ENCODE results near the gene AZU1. TPM values are rescaled to one million over a fixed set of nuclear protein-coding genes. Genes with fewer than 3 reads are reported as not detected.
"Not testable (repeated sequence)": the region's sequence is repeated elsewhere in the genome, so short reads cannot be mapped to it uniquely, and the experiment has no call there.

AZU1 gene
- total and polyA plus RNA-seq, 8 donors, result 1.3 to 4.7 (median 2.3) TPM

- no peak overlapping the region for H3K27ac ChIP-seq
- no peak overlapping the region for H3K4me3 ChIP-seq
- no peaks in the 10 kb centered on the region for H3K9me3 ChIP-seq
- no peaks in the 10 kb centered on the region for H3K36me3 ChIP-seq
- H3K27me3 ChIP-seq, result peaks cover 15 to 84% of the 10 kb centered on the region in 2 donors
- H3K4me1 ChIP-seq, result peaks cover 12 to 55% of the 10 kb centered on the region in 2 donors
- DNase-seq, result no peak
- TF ChIP-seq CTCF (IDR thresholded peaks at IDR 0.05), result no peak
- no peak for ATAC-seq
- intact Hi-C loops (cut with DNase I), result no loop called here
These were observed 20.8 kb downstream of the AZU1 start for GRCh38 chr19:848386-848921.

GRCh38 chr19:849195-849594, 21.6 kb downstream of the AZU1 start:
- H3K36me3 ChIP-seq; H3K9me3 ChIP-seq; ATAC-seq; intact Hi-C loops (cut with DNase I); H3K4me3 ChIP-seq; DNase-seq; H3K27ac ChIP-seq: not testable (repeated sequence)
- H3K27me3 ChIP-seq, result peaks cover 9 to 80% of the 10 kb centered on the region in 2 donors
- peaks cover 6 to 49% of the 10 kb centered on the region in 2 donors for H3K4me1 ChIP-seq

- Histone ChIP-seq H3K36me3 (no peaks in the 10 kb centered on the region), H3K27ac (peak overlapping the region; percentile 48 to 80), H3K4me1 (peaks cover 6 to 49% of the 10 kb centered on the region in 2 donors), H3K27me3 (peaks cover 9 to 68% of the 10 kb centered on the region in 2 donors), H3K4me3 (no peak overlapping the region), H3K9me3 (no peaks in the 10 kb centered on the region)
- TF ChIP-seq CTCF (IDR thresholded peaks at IDR 0.05), result no peak
- intact Hi-C loops (cut with DNase I), result loop anchor here in 1 of 2 donors (10.0 kb wide), 1 partner anchor 86 kb away; no protein-coding TSS in a partner anchor
- ATAC-seq (peak; percentile 89), DNase-seq (peak; percentile 86 to 97 (median 94))
These were observed 22.8 kb downstream of the AZU1 start for GRCh38 chr19:850221-850978.

GRCh38 chr19:850979-851335, 23.3 kb downstream of the AZU1 start:
- ATAC-seq, result no peak
- Histone ChIP-seq H3K36me3 (no peaks in the 10 kb centered on the region), H3K27ac (peak overlapping the region; percentile 48 to 80), H3K9me3 (no peaks in the 10 kb centered on the region), H3K4me1 (peaks cover 6 to 45% of the 10 kb centered on the region in 2 donors), H3K27me3 (peaks cover 9 to 63% of the 10 kb centered on the region in 2 donors), H3K4me3 (no peak overlapping the region)
- no peak for DNase-seq
- no peak for TF ChIP-seq CTCF (IDR thresholded peaks at IDR 0.05)
- intact Hi-C loops (cut with DNase I), result loop anchor here in 1 of 2 donors (10.0 kb wide), 1 partner anchor 86 kb away; no protein-coding TSS in a partner anchor

GRCh38 chr19:852136-853013, 24.7 kb downstream of the AZU1 start, which contains the start of gene ELANE:
ELANE (plus strand) TSS chr19:852303; CDS start chr19:852329, 26 bp downstream.
- Histone ChIP-seq H3K27me3 (peaks cover 9 to 49% of the 10 kb centered on the region in 2 donors), H3K27ac (peak within 1 kb of the TSS in 1 of 2 donors; percentile 48), H3K9me3 (no peaks in the 10 kb centered on the region), H3K4me1 (peaks cover 6 to 43% of the 10 kb centered on the region in 2 donors), H3K36me3 (no peaks in the 10 kb centered on the region), H3K4me3 (peak within 1 kb of the TSS in 1 of 2 donors; percentile 24)
- DNase-seq (peak in 1 of 4 donors; percentile 88), ATAC-seq (no peak)
- TF ChIP-seq CTCF (IDR thresholded peaks at IDR 0.05), result no peak
- intact Hi-C loops (cut with DNase I), result loop anchor here in 1 of 2 donors (10.0 kb wide), 1 partner anchor 88 kb away; no protein-coding TSS in a partner anchor
